PC-3 (cell line): Measurements from ENCODE around the gene CREM. TPM values are rescaled to one million over a fixed set of nuclear protein-coding genes. Genes with fewer than 3 reads are reported as not detected.

ENCODE experiments used
- ATAC-seq: fragments of 200-7000 bp; cut with Tn5 transposase; 2 replicates; pipeline ENCODE4 v1.9.1; 2020; ENCODE audit warnings: mild to moderate bottlenecking, moderate library complexity
- BruUV-seq: library from RNA; stranded (reverse); fragments of 400-500 nt; replicated peaks from 2 replicates; lab custom pipeline; 2021; lab: Mats Ljungman, UMichigan
- CTCF ChIA-PET: fragments of 300-600 bp; sonication (Branson Sonifier 250); formaldehyde crosslinking; loops from one replicate; lab custom pipeline; 2022; ENCODE audit warnings: antibody characterized with exemption; lab: Charles Lee
- POLR2A ChIA-PET: fragments of 300-600 bp; sonication (Branson Sonifier 250); formaldehyde crosslinking; loops from one replicate; lab custom pipeline; 2022; ENCODE audit warnings: antibody characterized with exemption; ENCODE audit not compliant: unreplicated experiment; lab: Charles Lee
- DNase-seq: peaks from one replicate; pipeline ENCODE4 v3.0.0-alpha.2; 2015
- H2AFZ ChIP-seq: fragments of 300-600 bp; sonication (generic); 2 replicates; pipeline ENCODE4 v1.6.0; 2016; ENCODE audit warnings: antibody characterized with exemption, low read length
- H3F3A ChIP-seq: fragments of 300-600 bp; sonication (generic); one replicate; pipeline ENCODE4 v1.6.0; 2017; ENCODE audit warnings: antibody characterized with exemption, low read length, control low read depth, mild to moderate bottlenecking; ENCODE audit not compliant: unreplicated experiment
- H3K27ac ChIP-seq: fragments of 300-600 bp; sonication (generic); 2 replicates; pipeline ENCODE4 v1.5.1; 2016; ENCODE audit warnings: mild to moderate bottlenecking, low read length
- H3K27me3 ChIP-seq: fragments of 300-600 bp; sonication (generic); 2 replicates; pipeline ENCODE4 v1.6.1; 2016; ENCODE audit warnings: low read length, mixed read lengths
- H3K36me3 ChIP-seq: fragments of 300-600 bp; sonication (generic); 2 replicates; pipeline ENCODE4 v1.6.1; 2016; ENCODE audit warnings: low read depth, mixed run types, low read length, mixed read lengths
- H3K4me1 ChIP-seq: fragments of 300-600 bp; sonication (generic); 2 replicates; pipeline ENCODE4 v1.5.1; 2016; ENCODE audit warnings: low read length; ENCODE audit not compliant: insufficient read depth
- H3K4me2 ChIP-seq: fragments of 300-600 bp; sonication (generic); 2 replicates; pipeline ENCODE4 v1.6.0; 2016; ENCODE audit warnings: low read length
- H3K4me3 ChIP-seq: fragments of 300-600 bp; sonication (generic); 2 replicates; pipeline ENCODE4 v1.5.1; 2016; ENCODE audit warnings: mild to moderate bottlenecking, low read length, mixed read lengths
- H3K79me2 ChIP-seq: fragments of 300-600 bp; sonication (generic); 2 replicates; pipeline ENCODE4 v1.6.1; 2017; ENCODE audit warnings: low read length, mixed read lengths
- H3K9ac ChIP-seq: fragments of 300-600 bp; sonication (generic); 2 replicates; pipeline ENCODE4 v1.6.0; 2016; ENCODE audit warnings: mild to moderate bottlenecking, low read length
- H3K9me2 ChIP-seq: fragments of 300-600 bp; sonication (generic); replicated peaks from 2 replicates; pipeline ENCODE4 v1.6.1; 2016; ENCODE audit warnings: mixed run types, low read length, mixed read lengths
- H3K9me3 ChIP-seq: fragments of 300-600 bp; sonication (generic); 2 replicates; pipeline ENCODE4 v1.6.1; 2016; ENCODE audit warnings: low read length, mixed read lengths
- H4K20me1 ChIP-seq: fragments of 300-600 bp; sonication (generic); 2 replicates; pipeline ENCODE4 v1.6.1; 2016; ENCODE audit warnings: low read length, mixed read lengths
- EZH2 ChIP-seq: fragments of 300-600 bp; sonication (generic); IDR thresholded peaks from one replicate; pipeline ENCODE4 v1.6.1; 2017; ENCODE audit warnings: antibody characterized with exemption, mild to moderate bottlenecking, low read length; ENCODE audit not compliant: unreplicated experiment
- EZH2phosphoT487 ChIP-seq: fragments of 300-600 bp; sonication (generic); IDR thresholded peaks from 2 replicates; pipeline ENCODE4 v1.6.1; 2018; ENCODE audit warnings: mild to moderate bottlenecking, antibody characterized with exemption, low read length, borderline replicate concordance
- intact Hi-C: fragments of 100-400 bp; cut with micrococcal nuclease; formaldehyde crosslinking; loops from 2 replicates; pipeline ENCODE4 v1.9.0; 2023
- total RNA-seq: library from RNA; depleted of rRNA; stranded (reverse); fragments of >200 nt; gene quantifications from 2 replicates; pipeline ENCODE4 v1.2.3, GENCODE V29; 2014
- TF ChIP-seq, protein P1 (sequence below): fragments of 300-600 bp; sonication (generic); conservative IDR thresholded peaks from 2 replicates; pipeline ENCODE4 v1.5.1; 2017; ENCODE audit warnings: antibody characterized with exemption, low read depth, mild to moderate bottlenecking, low read length

CREM gene
- total RNA-seq, 1 experiment from 2014 or later, result 195 TPM

DNA sequence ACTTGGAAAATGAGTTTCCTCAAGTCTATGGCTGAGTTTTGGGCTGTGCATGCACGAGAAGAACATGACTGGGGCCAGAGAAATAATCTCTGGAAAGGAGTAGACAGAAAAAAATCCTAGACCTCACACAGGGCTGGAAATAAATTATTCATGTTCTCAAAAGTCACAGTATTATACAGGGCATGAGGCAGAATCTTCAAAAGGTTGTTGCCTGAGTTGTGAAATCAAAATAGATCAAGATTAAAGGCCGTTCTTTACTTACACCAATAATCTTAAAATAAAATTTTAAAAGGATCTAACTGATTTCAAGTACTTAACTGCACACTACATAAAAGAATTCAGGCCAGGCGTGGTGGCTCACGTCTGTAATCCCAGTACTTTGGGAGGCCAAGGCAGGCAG is 14.1 kb upstream of the CREM start:
- no peaks in the 10 kb centered on the region for H3K9me3 ChIP-seq
- no peak overlapping the region for H3K9ac ChIP-seq
- H3K36me3 ChIP-seq, result no peaks in the 10 kb centered on the region
- TF ChIP-seq EZH2phosphoT487, result no peak
- no peak for TF ChIP-seq EZH2
- no peaks in the 10 kb centered on the region for H3K4me1 ChIP-seq
- no peaks in the 10 kb centered on the region for H3F3A ChIP-seq
- no peaks in the 10 kb centered on the region for H3K79me2 ChIP-seq
- H3K4me2 ChIP-seq, result no peak overlapping the region
- 0 out of 2 replicates have a peak overlapping the region, but pooled peaks have one; percentile 2 for H2AFZ ChIP-seq
- no TSS peak for BruUV-seq
- POLR2A ChIA-PET, result interaction anchor here (0.6 kb wide), 1 partner anchor 236 kb away, joined by 4 read pairs; no protein-coding TSS in a partner anchor
- no peak overlapping the region for H3K4me3 ChIP-seq
- no peaks in the 10 kb centered on the region for H3K27me3 ChIP-seq
- no peaks in the 10 kb centered on the region for H4K20me1 ChIP-seq
- no peak for DNase-seq
- intact Hi-C loops, result no loop called here
- H3K9me2 ChIP-seq, result no peaks in the 10 kb centered on the region
- ATAC-seq, result no peak
- H3K27ac ChIP-seq, result no peak overlapping the region
- CTCF ChIA-PET, result no interaction called here

DNA sequence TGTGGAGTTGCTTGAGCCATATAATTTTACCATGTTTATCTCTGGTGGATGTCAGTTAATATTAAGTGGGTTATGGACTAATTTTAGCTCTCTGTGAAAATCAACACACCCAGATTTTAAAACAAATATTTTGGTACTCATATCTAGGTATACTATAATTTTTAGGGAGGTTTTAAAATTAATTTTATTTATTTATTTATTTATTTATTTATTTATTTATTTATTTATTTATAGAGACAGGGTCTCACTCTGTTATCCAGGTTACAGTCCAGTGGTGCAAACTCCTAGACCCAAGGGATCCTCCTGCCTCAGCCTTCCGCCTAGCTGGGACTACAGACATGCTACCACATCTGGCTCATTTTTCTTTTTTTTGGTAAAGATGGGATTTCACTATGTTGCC is 7.3 kb upstream of the CREM start:
- no peaks in the 10 kb centered on the region for H3K79me2 ChIP-seq
- no peaks in the 10 kb centered on the region for H3K4me1 ChIP-seq
- H3K4me3 ChIP-seq, result no peak overlapping the region
- H3K9me2 ChIP-seq, result no peaks in the 10 kb centered on the region
- H4K20me1 ChIP-seq, result no peaks in the 10 kb centered on the region
- ChIA-PET CTCF (interaction anchor here (0.5 to 4.6 kb wide), 5 partner anchors 76 to 436 kb away, joined by 3 to 43 read pairs (median 5); no protein-coding TSS in a partner anchor), POLR2A (interaction anchor here (0.6 to 0.7 kb wide), 2 partner anchors 110 to 395 kb away, joined by 3 to 4 read pairs; no protein-coding TSS in a partner anchor)
- no peak overlapping the region for H3K9ac ChIP-seq
- no TSS peak for BruUV-seq
- H3K27me3 ChIP-seq, result no peaks in the 10 kb centered on the region
- DNase-seq (no peak), ATAC-seq (no peak)
- no peak overlapping the region for H3K4me2 ChIP-seq
- no peak overlapping the region for H2AFZ ChIP-seq
- intact Hi-C loops, result no loop called here
- no peaks in the 10 kb centered on the region for H3F3A ChIP-seq
- H3K36me3 ChIP-seq, result no peaks in the 10 kb centered on the region
- TF ChIP-seq EZH2phosphoT487, result no peak
- no peak overlapping the region for H3K27ac ChIP-seq
- H3K9me3 ChIP-seq, result no peaks in the 10 kb centered on the region

DNA sequence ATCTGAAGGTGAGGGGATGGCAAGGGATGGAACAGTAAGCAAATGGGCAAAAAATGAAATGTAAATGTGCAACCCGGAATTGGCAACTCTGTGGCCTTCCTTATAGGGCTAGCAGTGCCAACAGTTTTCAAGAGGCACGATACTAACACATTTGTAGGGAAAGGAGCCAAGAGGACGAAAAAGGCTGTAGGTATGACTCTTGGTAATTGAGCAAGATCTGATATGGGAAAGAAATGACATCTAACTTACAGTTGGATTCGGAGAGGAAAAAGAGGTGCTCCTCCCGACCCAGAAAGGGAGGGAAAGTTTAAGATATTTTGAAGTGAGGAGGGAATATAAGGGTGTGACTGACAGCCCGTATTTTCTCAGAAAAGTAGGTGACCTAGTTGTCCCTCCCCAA is 2.1 kb upstream of the CREM start:
- Histone ChIP-seq H3K27ac (no peak overlapping the region), H3K9me2 (no peaks in the 10 kb centered on the region), H3K4me2 (no peak overlapping the region), H3K9me3 (no peaks in the 10 kb centered on the region), H3F3A (peaks cover 3% of the 10 kb centered on the region), H3K36me3 (no peaks in the 10 kb centered on the region), H3K4me3 (no peak overlapping the region), H3K27me3 (no peaks in the 10 kb centered on the region), H4K20me1 (peaks cover 7% of the 10 kb centered on the region; the same call in 1 of the 2 replicates), H3K9ac (no peak overlapping the region), H3K4me1 (peaks cover 21% of the 10 kb centered on the region), H3K79me2 (peaks cover 27% of the 10 kb centered on the region), H2AFZ (no peak overlapping the region)
- no peak for TF ChIP-seq EZH2
- TF ChIP-seq EZH2phosphoT487, result no peak
- TF ChIP-seq, protein P1, sequence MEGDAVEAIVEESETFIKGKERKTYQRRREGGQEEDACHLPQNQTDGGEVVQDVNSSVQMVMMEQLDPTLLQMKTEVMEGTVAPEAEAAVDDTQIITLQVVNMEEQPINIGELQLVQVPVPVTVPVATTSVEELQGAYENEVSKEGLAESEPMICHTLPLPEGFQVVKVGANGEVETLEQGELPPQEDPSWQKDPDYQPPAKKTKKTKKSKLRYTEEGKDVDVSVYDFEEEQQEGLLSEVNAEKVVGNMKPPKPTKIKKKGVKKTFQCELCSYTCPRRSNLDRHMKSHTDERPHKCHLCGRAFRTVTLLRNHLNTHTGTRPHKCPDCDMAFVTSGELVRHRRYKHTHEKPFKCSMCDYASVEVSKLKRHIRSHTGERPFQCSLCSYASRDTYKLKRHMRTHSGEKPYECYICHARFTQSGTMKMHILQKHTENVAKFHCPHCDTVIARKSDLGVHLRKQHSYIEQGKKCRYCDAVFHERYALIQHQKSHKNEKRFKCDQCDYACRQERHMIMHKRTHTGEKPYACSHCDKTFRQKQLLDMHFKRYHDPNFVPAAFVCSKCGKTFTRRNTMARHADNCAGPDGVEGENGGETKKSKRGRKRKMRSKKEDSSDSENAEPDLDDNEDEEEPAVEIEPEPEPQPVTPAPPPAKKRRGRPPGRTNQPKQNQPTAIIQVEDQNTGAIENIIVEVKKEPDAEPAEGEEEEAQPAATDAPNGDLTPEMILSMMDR, result no peak
- no TSS peak for BruUV-seq
- ChIA-PET POLR2A (no interaction called here), CTCF (no interaction called here)
- intact Hi-C loops, result no loop called here
- DNase-seq (no peak), ATAC-seq (no peak)
